HG02798 (cell line): ENCODE data around the gene C10orf88.
"Not testable (repeated sequence)": the region's sequence is repeated elsewhere in the genome, so short reads cannot be mapped to it uniquely, and the experiment has no call there.

Experiments
- ATAC-seq: cut with Tn5 transposase; IDR thresholded peaks from one replicate; pipeline ENCODE4 v1.9.1; 2021; ENCODE audit warnings: mild to moderate bottlenecking; ENCODE audit not compliant: unreplicated experiment, poor library complexity

The C10orf88 gene

GRCh38 chr10:122968698-122969097 lies 14.7 kb upstream of the C10orf88 start:
- ATAC-seq = no peak

- ATAC-seq = no peak
Observed at GRCh38 chr10:122966879-122967278, 12.9 kb upstream of the C10orf88 start.

GRCh38 chr10:122962405-122962804 lies 8.4 kb upstream of the C10orf88 start:
- ATAC-seq = no peak

GRCh38 chr10:122957474-122957873 lies 3.4 kb upstream of the C10orf88 start:
- no peak for ATAC-seq

- ATAC-seq = no peak
Observed at GRCh38 chr10:122955892-122956291, 1.9 kb upstream of the C10orf88 start.

GRCh38 chr10:122954731-122955050 lies 664 bp upstream of the C10orf88 start:
- no peak for ATAC-seq

GRCh38 chr10:122949296-122949695 lies 4.7 kb downstream of the C10orf88 start:
- no peak for ATAC-seq

- ATAC-seq = no peak
Observed at GRCh38 chr10:122939856-122940543, 14.0 kb downstream of the C10orf88 start.

GRCh38 chr10:122939133-122939855 lies 14.7 kb downstream of the C10orf88 start:
- no peak for ATAC-seq

- no peak for ATAC-seq
Observed at GRCh38 chr10:122931088-122931906, 22.7 kb downstream of the C10orf88 start.

- no peak for ATAC-seq
Observed at GRCh38 chr10:122930140-122930539, 23.9 kb downstream of the C10orf88 start.

GRCh38 chr10:122915700-122916099 lies 38.3 kb downstream of the C10orf88 start:
- ATAC-seq = no peak

GRCh38 chr10:122911889-122912484 lies 42.0 kb downstream of the C10orf88 start:
- no peak for ATAC-seq

GRCh38 chr10:122910310-122910709 lies 43.7 kb downstream of the C10orf88 start, which contains the start of gene FAM24A:
TSS of gene FAM24A (plus strand) at chr10:122910610. CDS start at chr10:122911635, 1,025 bp downstream.
- ATAC-seq = no peak

GRCh38 chr10:122903861-122904260 lies 50.2 kb downstream of the C10orf88 start:
- not testable (repeated sequence) for ATAC-seq

- ATAC-seq = no peak
Observed at GRCh38 chr10:122894261-122894944, 59.6 kb downstream of the C10orf88 start.

GRCh38 chr10:122884166-122884565 lies 69.9 kb downstream of the C10orf88 start:
- ATAC-seq = no peak

GRCh38 chr10:122882766-122883165 lies 71.3 kb downstream of the C10orf88 start:
- ATAC-seq = no peak
